Measurements from ENCODE around the gene ATP1A4.

GRCh38 chr1:160148121-160148520 lies 3.3 kb upstream of the ATP1A4 start:
- TF ChIP-seq CTCF (IDR thresholded peaks at IDR 0.05) (no peak), POLR2A (IDR thresholded peaks at IDR 0.05) (no peak)

Measured in right lobe of liver (tissue), 4 donors.